ENCODE data around the gene CAPN7.
"Not testable (repeated sequence)": the region's sequence is repeated elsewhere in the genome, so short reads cannot be mapped to it uniquely, and the experiment has no call there.

CAPN7 gene

GRCh38 chr3:15205934-15206661 lies at the start of gene CAPN7:
Gene CAPN7 (plus strand): TSS chr3:15206246. CDS start chr3:15206496, 250 bp downstream.
- DNase-seq: no peak

GRCh38 chr3:15157441-15157840 lies 48.6 kb upstream of the CAPN7 start:
- DNase-seq: no peak

GRCh38 chr3:15159501-15160136 lies 46.4 kb upstream of the CAPN7 start:
- DNase-seq: no peak

GRCh38 chr3:15160662-15161061 lies 45.4 kb upstream of the CAPN7 start:
- DNase-seq: no peak

- no peak for DNase-seq
These were observed 44.9 kb upstream of the CAPN7 start for GRCh38 chr3:15161133-15161532.

GRCh38 chr3:15163656-15164055 lies 42.4 kb upstream of the CAPN7 start:
- not testable (repeated sequence) for DNase-seq

- DNase-seq: no peak
These were observed 41.7 kb upstream of the CAPN7 start for GRCh38 chr3:15164340-15164739.

- DNase-seq: no peak
These were observed 41.0 kb upstream of the CAPN7 start for GRCh38 chr3:15165061-15165460.

GRCh38 chr3:15166391-15166790 lies 39.7 kb upstream of the CAPN7 start:
- DNase-seq: not testable (repeated sequence)

- DNase-seq: no peak
These were observed 35.0 kb upstream of the CAPN7 start for GRCh38 chr3:15171096-15171495.

- DNase-seq: no peak
These were observed 33.2 kb upstream of the CAPN7 start for GRCh38 chr3:15172806-15173205.

- DNase-seq: no peak
These were observed 31.1 kb upstream of the CAPN7 start for GRCh38 chr3:15174953-15175352.

GRCh38 chr3:15175605-15176004 lies 30.4 kb upstream of the CAPN7 start:
- no peak for DNase-seq

- DNase-seq: no peak
These were observed 25.9 kb upstream of the CAPN7 start for GRCh38 chr3:15180042-15180611.

GRCh38 chr3:15181511-15181910 lies 24.5 kb upstream of the CAPN7 start:
- no peak for DNase-seq

- no peak for DNase-seq
These were observed 24.1 kb upstream of the CAPN7 start for GRCh38 chr3:15181963-15182362.

GRCh38 chr3:15183011-15183410 lies 23.0 kb upstream of the CAPN7 start:
- DNase-seq: no peak

- no peak for DNase-seq
These were observed 20.6 kb upstream of the CAPN7 start for GRCh38 chr3:15185404-15185803.

GRCh38 chr3:15186101-15186476 lies 20.0 kb upstream of the CAPN7 start:
- no peak for DNase-seq

GRCh38 chr3:15186477-15187164 lies 19.4 kb upstream of the CAPN7 start:
- DNase-seq: not testable (repeated sequence)

- no peak for DNase-seq
These were observed 8.6 kb upstream of the CAPN7 start for GRCh38 chr3:15197340-15198029.

GRCh38 chr3:15198686-15199085 lies 7.4 kb upstream of the CAPN7 start:
- DNase-seq: no peak

GRCh38 chr3:15199493-15200105 lies 6.4 kb upstream of the CAPN7 start:
- no peak for DNase-seq
